CD4-positive, alpha-beta T cell (primary cell): Measurements from ENCODE around the gene ADTRP. TPM values are rescaled to one million over a fixed set of nuclear protein-coding genes. Genes with fewer than 3 reads are reported as not detected.

ENCODE experiments used
- ATAC-seq: fragments of 200-7000 bp; cut with Tn5 transposase; one replicate; pipeline ENCODE4 v1.10.0; 2022; ENCODE audit warnings: mild to moderate bottlenecking; ENCODE audit not compliant: poor library complexity
- CTCF ChIA-PET: fragments of 350-600 bp; sonication (Branson Sonifier 250); formaldehyde crosslinking; loops from one replicate; lab custom pipeline; 2021; ENCODE audit warnings: antibody characterized with exemption, inconsistent platforms; lab: Charles Lee
- POLR2A ChIA-PET: fragments of 350-600 bp; sonication (Branson Sonifier 250); formaldehyde crosslinking; loops from one replicate; lab custom pipeline; 2021; ENCODE audit warnings: antibody characterized with exemption, inconsistent platforms; lab: Charles Lee
- DNase-seq, 14 experiments: peaks; one replicate each; pipeline ENCODE4 v3.0.0-alpha.2; 2013 to 2020; ENCODE audit warnings: mixed read lengths in 2 of 14
- H3K27ac ChIP-seq, 2 donors: one replicate each; pipeline versions ENCODE4 v1.5.1 to v1.7.0; 2013; ENCODE audit warnings: low read length in 2 of 2, low read depth in 1 of 2, mild to moderate bottlenecking in 1 of 2
- H3K27me3 ChIP-seq, 2 experiments: 1 replicate in 1 of 2; 2 replicates in 1 of 2; pipeline versions ENCODE4 v1.6.1 to v1.7.0; 2013; ENCODE audit warnings: low read length in 2 of 2, control low read depth in 1 of 2, mild to moderate bottlenecking in 1 of 2, moderate library complexity in 1 of 2; ENCODE audit not compliant: insufficient read depth in 2 of 2, control insufficient read depth in 1 of 2
- H3K36me3 ChIP-seq: one replicate; pipeline ENCODE4 v1.6.1; 2013; ENCODE audit warnings: low read length, control low read depth; ENCODE audit not compliant: insufficient read depth
- H3K4me1 ChIP-seq: one replicate; pipeline ENCODE4 v1.6.1; 2013; ENCODE audit warnings: low read length, control low read depth; ENCODE audit not compliant: insufficient read depth
- H3K4me3 ChIP-seq: one replicate; pipeline ENCODE4 v1.5.1; 2013; ENCODE audit warnings: mild to moderate bottlenecking, low read length, moderate library complexity
- H3K9me3 ChIP-seq, 2 experiments: 1 replicate in 1 of 2; 2 replicates in 1 of 2; pipeline versions ENCODE4 v1.6.1 to v1.7.0; 2013; ENCODE audit warnings: low read length in 2 of 2, mild to moderate bottlenecking in 2 of 2, control low read depth in 1 of 2, moderate library complexity in 1 of 2; ENCODE audit not compliant: control insufficient read depth in 1 of 2, insufficient read depth in 1 of 2
- H3K27ac Mint-ChIP-seq: one replicate; pipeline ENCODE4 v1.8.0; 2020; ENCODE audit warnings: mixed read lengths
- H3K27me3 Mint-ChIP-seq: one replicate; pipeline ENCODE4 v1.8.0; 2021; ENCODE audit warnings: mixed read lengths
- H3K36me3 Mint-ChIP-seq: one replicate; pipeline ENCODE4 v1.8.0; 2021; ENCODE audit warnings: low read depth, mixed read lengths
- H3K4me1 Mint-ChIP-seq: one replicate; pipeline ENCODE4 v1.8.0; 2021; ENCODE audit warnings: low read depth, mixed read lengths
- H3K4me3 Mint-ChIP-seq: one replicate; pipeline ENCODE4 v1.8.0; 2020; ENCODE audit warnings: mild to moderate bottlenecking, mixed read lengths
- H3K9me3 Mint-ChIP-seq: one replicate; pipeline ENCODE4 v1.8.0; 2020; ENCODE audit warnings: mixed read lengths
- CTCF ChIP-seq: fragments of 200-600 bp; IDR thresholded peaks from one replicate; pipeline ENCODE4 v1.8.0; 2022; ENCODE audit warnings: antibody characterized with exemption, mild to moderate bottlenecking
- intact Hi-C, 2 experiments: fragments of 100-400 bp; cut with DNase I in 1 of 2; cut with micrococcal nuclease in 1 of 2; formaldehyde crosslinking; loops; one replicate each; pipeline versions ENCODE4 v1.15.1 to v1.9.0; 2023 to 2025; cut with DNase I, micrococcal nuclease
- total RNA-seq, 174 experiments: library from RNA in 2 of 174; stranded (reverse) in 2 of 174; gene quantifications; one replicate each; pipeline ENCODE4 v1.2.3 and lab custom pipeline; 2021 to 2026

Gene ADTRP
- total RNA-seq, 2 experiments from 2014 or later: 14.3 to 15.2 TPM

DNA sequence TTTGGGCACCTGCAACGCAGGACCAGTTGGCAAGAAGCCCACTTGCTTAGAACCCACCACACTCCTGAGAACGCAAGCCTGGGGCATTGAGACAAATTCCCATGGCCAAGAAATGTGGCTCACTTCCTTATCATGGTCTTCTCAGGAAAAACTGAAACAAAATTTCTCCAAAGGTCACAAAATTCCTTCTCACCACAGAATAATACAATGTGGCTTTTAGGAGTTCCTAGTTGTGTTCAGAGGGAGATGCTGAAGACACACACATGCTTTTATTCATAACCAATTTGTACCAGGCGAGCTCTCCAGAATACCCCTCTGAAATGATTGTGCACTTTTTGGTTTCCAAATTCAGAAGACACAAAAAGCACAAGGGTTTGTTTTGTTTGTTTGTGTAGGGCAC lies 31.6 kb downstream of the ADTRP start:
- Histone ChIP-seq H3K4me1 (no peaks in the 10 kb centered on the region), H3K4me3 (no peak overlapping the region), H3K27me3 (no peaks in the 10 kb centered on the region), H3K36me3 (no peaks in the 10 kb centered on the region), H3K27ac (no peak overlapping the region), H3K9me3 (peaks cover 0 to 5% of the 10 kb centered on the region in 2 experiments)
- intact Hi-C loops: no loop called here
- ChIA-PET POLR2A (no interaction called here), CTCF (no interaction called here)
- ATAC-seq: no peak
- no peak for TF ChIP-seq CTCF
- H3K27ac Mint-ChIP-seq: no peak overlapping the region
- peaks cover 3% of the 10 kb centered on the region for H3K9me3 Mint-ChIP-seq
- H3K27me3 Mint-ChIP-seq: no peaks in the 10 kb centered on the region
- H3K36me3 Mint-ChIP-seq: no peaks in the 10 kb centered on the region
- H3K4me1 Mint-ChIP-seq: peaks cover 5% of the 10 kb centered on the region
- no peak for DNase-seq
- H3K4me3 Mint-ChIP-seq: no peak overlapping the region

- peaks cover 0 to 5% of the 10 kb centered on the region in 2 experiments for H3K9me3 ChIP-seq
- peaks cover 5% of the 10 kb centered on the region for H3K4me1 Mint-ChIP-seq
- CTCF ChIA-PET: no interaction called here
- ATAC-seq (no peak), DNase-seq (no peak)
- H3K36me3 ChIP-seq: no peaks in the 10 kb centered on the region
- no peaks in the 10 kb centered on the region for H3K27me3 ChIP-seq
- no peak overlapping the region for H3K4me3 Mint-ChIP-seq
- POLR2A ChIA-PET: no interaction called here
- H3K27ac Mint-ChIP-seq: no peak overlapping the region
- peaks cover 3% of the 10 kb centered on the region for H3K4me1 ChIP-seq
- no peak for TF ChIP-seq CTCF
- H3K4me3 ChIP-seq: no peak overlapping the region
- peaks cover 3% of the 10 kb centered on the region for H3K9me3 Mint-ChIP-seq
- no peaks in the 10 kb centered on the region for H3K36me3 Mint-ChIP-seq
- H3K27me3 Mint-ChIP-seq: no peaks in the 10 kb centered on the region
- H3K27ac ChIP-seq: no peak overlapping the region
- intact Hi-C loops: no loop called here
Observed at GRCh38 chr6:11744753-11745152, 33.9 kb downstream of the ADTRP start.

- Histone ChIP-seq H3K36me3 (no peaks in the 10 kb centered on the region), H3K4me1 (peaks cover 3% of the 10 kb centered on the region), H3K27me3 (no peaks in the 10 kb centered on the region), H3K4me3 (no peak overlapping the region), H3K27ac (no peak overlapping the region), H3K9me3 (peaks cover 0 to 5% of the 10 kb centered on the region in 2 experiments)
- intact Hi-C loops: no loop called here
- Mint-ChIP-seq H3K27ac (no peak overlapping the region), H3K9me3 (peaks cover 3% of the 10 kb centered on the region), H3K4me1 (peaks cover 5% of the 10 kb centered on the region), H3K27me3 (no peaks in the 10 kb centered on the region), H3K36me3 (no peaks in the 10 kb centered on the region), H3K4me3 (no peak overlapping the region)
- ChIA-PET POLR2A (no interaction called here), CTCF (no interaction called here)
- DNase-seq (no peak), ATAC-seq (no peak)
- no peak for TF ChIP-seq CTCF
Observed at GRCh38 chr6:11744101-11744500, 34.5 kb downstream of the ADTRP start.
